ENCODE measurements around the gene ANKRD23.
"Not testable (repeated sequence)": the region's sequence is repeated elsewhere in the genome, so short reads cannot be mapped to it uniquely, and the experiment has no call there.

Gene ANKRD23

GRCh38 chr2:96798733-96799622, 44.8 kb downstream of the ANKRD23 start:
- peaks cover 4% of the 10 kb centered on the region for H3K4me1 ChIP-seq (ENCODE audit: insufficient read depth, insufficient read length)
- TF ChIP-seq SUZ12 (IDR thresholded peaks at IDR 0.05; ENCODE audit: extremely low read depth, insufficient read depth, insufficient read length) (no peak), ZNF274 (IDR thresholded peaks at IDR 0.05; ENCODE audit: low read depth, low read length) (no peak), YY1 (IDR thresholded peaks at IDR 0.05; ENCODE audit: insufficient read depth, insufficient read length) (no peak)
- no peak overlapping the region for H3K9ac ChIP-seq (ENCODE audit: insufficient read length, low read depth)
- no peaks in the 10 kb centered on the region for H3K9me3 ChIP-seq (ENCODE audit: insufficient read depth, low read length)
- no peak for DNase-seq (ENCODE audit: low read depth, low spot score)
- no peaks in the 10 kb centered on the region for H3K27me3 ChIP-seq (ENCODE audit: insufficient read depth, insufficient read length)
- peaks cover 31% of the 10 kb centered on the region for H3K36me3 ChIP-seq (ENCODE audit: insufficient read depth, insufficient read length, low read length)
- no peak overlapping the region for H3K4me3 ChIP-seq (ENCODE audit: insufficient read length, low read depth)

DNA sequence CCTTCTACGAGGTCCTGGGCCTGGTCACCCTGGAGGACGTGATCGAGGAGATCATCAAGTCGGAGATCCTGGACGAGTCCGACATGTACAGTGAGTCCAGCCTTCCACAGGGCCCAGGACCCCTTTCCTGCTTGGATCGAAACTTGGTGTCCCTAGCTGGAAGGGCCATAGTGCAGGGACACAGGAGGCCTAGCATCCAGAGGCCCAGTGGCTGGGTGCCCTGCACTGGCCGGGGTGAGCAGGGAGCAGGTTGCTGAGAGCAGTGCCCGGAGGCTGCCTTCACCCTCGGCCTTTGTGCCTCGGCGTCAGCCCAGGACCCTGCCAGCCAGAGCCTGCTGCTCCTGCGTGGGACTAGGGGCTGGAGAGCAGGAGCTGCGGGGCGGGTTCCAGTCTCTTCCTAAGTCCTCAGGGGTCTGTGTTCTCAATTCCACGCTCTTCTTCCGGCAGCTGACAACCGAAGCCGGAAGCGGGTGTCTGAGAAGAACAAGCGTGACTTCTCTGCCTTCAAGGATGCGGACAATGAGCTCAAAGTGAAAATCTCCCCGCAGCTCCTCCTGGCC, 46.7 kb downstream of the ANKRD23 start:
- no peak for DNase-seq (ENCODE audit: low read depth, low spot score)
- Histone ChIP-seq H3K4me1 (ENCODE audit: insufficient read depth, insufficient read length) (peaks cover 9% of the 10 kb centered on the region), H3K27me3 (ENCODE audit: insufficient read depth, insufficient read length) (no peaks in the 10 kb centered on the region), H3K4me3 (ENCODE audit: insufficient read length, low read depth) (no peak overlapping the region), H3K9me3 (ENCODE audit: insufficient read depth, low read length) (no peaks in the 10 kb centered on the region), H3K36me3 (ENCODE audit: insufficient read depth, insufficient read length, low read length) (peaks cover 25% of the 10 kb centered on the region), H3K9ac (ENCODE audit: insufficient read length, low read depth) (no peak overlapping the region)
- TF ChIP-seq ZNF274 (IDR thresholded peaks at IDR 0.05; ENCODE audit: low read depth, low read length) (no peak), SUZ12 (IDR thresholded peaks at IDR 0.05; ENCODE audit: extremely low read depth, insufficient read depth, insufficient read length) (no peak), YY1 (IDR thresholded peaks at IDR 0.05; ENCODE audit: insufficient read depth, insufficient read length) (no peak)

DNA sequence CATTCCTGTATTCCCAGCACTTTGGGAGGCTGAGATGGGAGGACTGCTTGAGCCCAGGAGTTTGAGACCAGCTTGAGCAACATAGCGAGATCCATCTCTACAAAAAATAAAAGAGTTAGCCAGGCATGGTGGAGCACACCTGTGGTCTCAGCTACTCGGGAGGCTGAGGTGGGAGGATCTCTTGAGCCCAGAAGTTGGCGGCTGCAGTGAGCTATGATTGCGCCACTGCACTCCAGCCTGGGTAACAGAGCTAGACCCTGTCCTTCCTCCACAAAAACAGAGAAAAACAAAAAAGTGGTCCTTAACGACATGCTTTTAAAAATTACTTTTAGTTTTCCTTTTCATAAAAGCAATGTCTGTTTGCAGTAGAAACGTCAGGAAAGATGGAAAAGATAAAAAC, 47.3 kb downstream of the ANKRD23 start:
- H3K9me3 ChIP-seq (ENCODE audit: insufficient read depth, low read length); H3K9ac ChIP-seq (ENCODE audit: insufficient read length, low read depth); H3K4me3 ChIP-seq (ENCODE audit: insufficient read length, low read depth); H3K4me1 ChIP-seq (ENCODE audit: insufficient read depth, insufficient read length); H3K27me3 ChIP-seq (ENCODE audit: insufficient read depth, insufficient read length); DNase-seq (ENCODE audit: low read depth, low spot score): not testable (repeated sequence)
- peaks cover 18% of the 10 kb centered on the region for H3K36me3 ChIP-seq (ENCODE audit: insufficient read depth, insufficient read length, low read length)

DNA sequence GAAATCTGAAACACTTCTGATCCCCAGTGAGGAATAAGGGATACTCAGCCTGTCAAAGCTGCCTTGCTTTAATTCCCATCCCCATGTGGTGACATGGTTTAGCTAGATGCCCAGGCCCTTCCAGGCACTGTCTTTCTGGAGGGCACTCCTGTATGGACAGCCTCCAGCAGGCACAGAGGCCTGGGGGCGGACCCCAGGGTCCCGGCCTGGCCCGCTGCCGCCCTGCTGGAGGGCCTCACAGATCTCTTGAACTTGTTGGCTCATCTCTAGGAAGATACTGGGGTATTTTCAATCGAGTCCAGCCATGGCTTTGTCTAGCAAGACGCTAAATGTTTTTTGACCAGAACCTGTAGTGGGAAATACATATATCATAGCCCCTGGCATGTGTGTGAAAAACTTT, 48.7 kb downstream of the ANKRD23 start:
- Histone ChIP-seq H3K36me3 (ENCODE audit: insufficient read depth, insufficient read length, low read length) (peaks cover 6% of the 10 kb centered on the region), H3K4me3 (ENCODE audit: insufficient read length, low read depth) (no peak overlapping the region), H3K9me3 (ENCODE audit: insufficient read depth, low read length) (no peaks in the 10 kb centered on the region), H3K27me3 (ENCODE audit: insufficient read depth, insufficient read length) (no peaks in the 10 kb centered on the region), H3K9ac (ENCODE audit: insufficient read length, low read depth) (no peak overlapping the region), H3K4me1 (ENCODE audit: insufficient read depth, insufficient read length) (peaks cover 4% of the 10 kb centered on the region)
- no peak for DNase-seq (ENCODE audit: low read depth, low spot score)
- TF ChIP-seq SUZ12 (IDR thresholded peaks at IDR 0.05; ENCODE audit: extremely low read depth, insufficient read depth, insufficient read length) (no peak), YY1 (IDR thresholded peaks at IDR 0.05; ENCODE audit: insufficient read depth, insufficient read length) (no peak), ZNF274 (IDR thresholded peaks at IDR 0.05; ENCODE audit: low read depth, low read length) (no peak)

GRCh38 chr2:96792772-96793749, 50.8 kb downstream of the ANKRD23 start:
- H3K27me3 ChIP-seq (ENCODE audit: insufficient read depth, insufficient read length) = no peaks in the 10 kb centered on the region
- no peak for TF ChIP-seq ZNF274 (IDR thresholded peaks at IDR 0.05; ENCODE audit: low read depth, low read length)
- no peak for TF ChIP-seq SUZ12 (IDR thresholded peaks at IDR 0.05; ENCODE audit: extremely low read depth, insufficient read depth, insufficient read length)
- no peak for TF ChIP-seq YY1 (IDR thresholded peaks at IDR 0.05; ENCODE audit: insufficient read depth, insufficient read length)
- DNase-seq (ENCODE audit: low read depth, low spot score) = no peak
- no peaks in the 10 kb centered on the region for H3K9me3 ChIP-seq (ENCODE audit: insufficient read depth, low read length)
- no peaks in the 10 kb centered on the region for H3K36me3 ChIP-seq (ENCODE audit: insufficient read depth, insufficient read length, low read length)
- peaks cover 6% of the 10 kb centered on the region for H3K4me1 ChIP-seq (ENCODE audit: insufficient read depth, insufficient read length)
- no peak overlapping the region for H3K9ac ChIP-seq (ENCODE audit: insufficient read length, low read depth)
- no peak overlapping the region for H3K4me3 ChIP-seq (ENCODE audit: insufficient read length, low read depth)

- Histone ChIP-seq H3K4me3 (ENCODE audit: insufficient read length, low read depth) (no peak overlapping the region), H3K9ac (ENCODE audit: insufficient read length, low read depth) (no peak overlapping the region), H3K27me3 (ENCODE audit: insufficient read depth, insufficient read length) (no peaks in the 10 kb centered on the region), H3K9me3 (ENCODE audit: insufficient read depth, low read length) (no peaks in the 10 kb centered on the region), H3K36me3 (ENCODE audit: insufficient read depth, insufficient read length, low read length) (no peaks in the 10 kb centered on the region), H3K4me1 (ENCODE audit: insufficient read depth, insufficient read length) (peaks cover 6% of the 10 kb centered on the region)
- TF ChIP-seq ZNF274 (IDR thresholded peaks at IDR 0.05; ENCODE audit: low read depth, low read length) = no peak
- TF ChIP-seq SUZ12 (IDR thresholded peaks at IDR 0.05; ENCODE audit: extremely low read depth, insufficient read depth, insufficient read length) = no peak
- no peak for TF ChIP-seq YY1 (IDR thresholded peaks at IDR 0.05; ENCODE audit: insufficient read depth, insufficient read length)
- DNase-seq (ENCODE audit: low read depth, low spot score) = no peak
Observed at GRCh38 chr2:96789245-96789617, 54.6 kb downstream of the ANKRD23 start.

All from NT2/D1 (cell line).